HEK293 (cell line): ENCODE results near the gene DDX17.

Experiments used
- CTCF ChIA-PET: fragments of 350-600 bp; formaldehyde crosslinking; extraction: SDS; loops from one replicate; lab custom pipeline; 2021; ENCODE audit warnings: antibody characterized with exemption; lab: Yijun Ruan, JAX
- POLR2A ChIA-PET: fragments of 300-600 bp; formaldehyde crosslinking; extraction: SDS; loops from one replicate; lab custom pipeline; 2020; ENCODE audit warnings: antibody characterized with exemption, inconsistent platforms; lab: Yijun Ruan, JAX
- H3K27ac ChIP-seq: fragments of 200-500 bp; sonication (Bioruptor generic); 2 replicates; pipeline ENCODE4 v1.5.1; 2014; ENCODE audit warnings: low read depth, low read length, control low read depth, inconsistent platforms; ENCODE audit errors: extremely low read depth
- H3K36me3 ChIP-seq, 2 experiments: fragments of 200-500 bp in 1 of 2; sonication (Bioruptor generic) in 1 of 2; 1 replicate in 1 of 2; 2 replicates in 1 of 2; pipeline ENCODE4 v1.5.1; 2014 to 2017; ENCODE audit warnings: inconsistent platforms in 2 of 2, low read length in 2 of 2; ENCODE audit not compliant: control insufficient read depth in 2 of 2, insufficient read depth in 1 of 2
- H3K4me1 ChIP-seq: fragments of 200-500 bp; sonication (Bioruptor generic); 2 replicates; pipeline ENCODE4 v1.5.1; 2014; ENCODE audit warnings: mild to moderate bottlenecking, low read length, inconsistent platforms; ENCODE audit not compliant: control insufficient read depth, insufficient read depth
- H3K4me3 ChIP-seq: 2 replicates; pipeline ENCODE4 v1.5.1; 2011; ENCODE audit warnings: low read depth, mild to moderate bottlenecking, control low read depth, low read length, moderate library complexity
- H3K9me3 ChIP-seq: fragments of 200-500 bp; sonication (Bioruptor generic); 2 replicates; pipeline ENCODE4 v1.5.1; 2014; ENCODE audit warnings: low read depth, low read length, inconsistent platforms; ENCODE audit not compliant: control insufficient read depth, insufficient read depth
- MZF1 ChIP-seq: fragments of 450-650 bp; formaldehyde crosslinking; IDR thresholded peaks from 2 replicates; pipeline ENCODE4 v1.5.1; 2017; ENCODE audit warnings: missing biosample characterization, missing genetic modification characterization, borderline replicate concordance
- OSR2 ChIP-seq: fragments of 450-650 bp; formaldehyde crosslinking; IDR thresholded peaks from 2 replicates; pipeline ENCODE4 v1.5.1; 2016; ENCODE audit warnings: missing biosample characterization, missing genetic modification characterization
- PRDM10 ChIP-seq: fragments of 450-650 bp; formaldehyde crosslinking; IDR thresholded peaks from 2 replicates; pipeline ENCODE4 v1.5.1; 2016; ENCODE audit warnings: missing biosample characterization, missing genetic modification characterization
- REST ChIP-seq: fragments of 450-650 bp; formaldehyde crosslinking; IDR thresholded peaks from 2 replicates; pipeline ENCODE4 v1.5.1; 2016; ENCODE audit warnings: missing biosample characterization, missing genetic modification characterization
- TRIM28 ChIP-seq: IDR thresholded peaks from 2 replicates; pipeline ENCODE4 v1.6.1; 2011; ENCODE audit warnings: low read length, control low read depth, borderline replicate concordance
- ZFHX2 ChIP-seq: fragments of 450-650 bp; formaldehyde crosslinking; conservative IDR thresholded peaks from 2 replicates; pipeline ENCODE4 v1.5.1; 2016; ENCODE audit warnings: missing biosample characterization, missing genetic modification characterization
- ZNF133 ChIP-seq: fragments of 450-650 bp; formaldehyde crosslinking; IDR thresholded peaks from 2 replicates; pipeline ENCODE4 v1.5.1; 2016; ENCODE audit warnings: missing biosample characterization, missing genetic modification characterization
- ZNF140 ChIP-seq: fragments of 450-650 bp; formaldehyde crosslinking; IDR thresholded peaks from 2 replicates; pipeline ENCODE4 v1.5.1; 2016; ENCODE audit warnings: missing biosample characterization, missing genetic modification characterization
- ZNF221 ChIP-seq: fragments of 450-650 bp; formaldehyde crosslinking; IDR thresholded peaks from 2 replicates; pipeline ENCODE4 v1.5.1; 2017; ENCODE audit warnings: missing biosample characterization, missing genetic modification characterization, borderline replicate concordance
- ZNF239 ChIP-seq: fragments of 450-650 bp; formaldehyde crosslinking; IDR thresholded peaks from 2 replicates; pipeline ENCODE4 v1.5.1; 2016; ENCODE audit warnings: missing biosample characterization, missing genetic modification characterization
- ZNF248 ChIP-seq: fragments of 450-650 bp; formaldehyde crosslinking; IDR thresholded peaks from 2 replicates; pipeline ENCODE4 v1.5.1; 2017; ENCODE audit warnings: missing biosample characterization, missing genetic modification characterization
- ZNF302 ChIP-seq: fragments of 450-650 bp; formaldehyde crosslinking; IDR thresholded peaks from 2 replicates; pipeline ENCODE4 v1.5.1; 2016; ENCODE audit warnings: missing biosample characterization, missing genetic modification characterization, low read depth
- ZNF341 ChIP-seq: fragments of 450-650 bp; formaldehyde crosslinking; IDR thresholded peaks from 2 replicates; pipeline ENCODE4; 2016; ENCODE audit warnings: low read depth, missing biosample characterization, missing genetic modification characterization
- ZNF404 ChIP-seq: fragments of 450-650 bp; formaldehyde crosslinking; IDR thresholded peaks from 2 replicates; pipeline ENCODE4 v1.5.1; 2017; ENCODE audit warnings: missing biosample characterization, missing genetic modification characterization
- ZNF473 ChIP-seq: fragments of 450-650 bp; formaldehyde crosslinking; IDR thresholded peaks from 2 replicates; pipeline ENCODE4 v1.5.1; 2017; ENCODE audit warnings: missing biosample characterization, missing genetic modification characterization
- ZNF560 ChIP-seq: fragments of 450-650 bp; formaldehyde crosslinking; IDR thresholded peaks from 2 replicates; pipeline ENCODE4 v1.5.1; 2017; ENCODE audit warnings: missing biosample characterization, missing genetic modification characterization, borderline replicate concordance
- ZNF660 ChIP-seq: fragments of 450-650 bp; IDR thresholded peaks from 2 replicates; pipeline ENCODE4 v1.5.1; 2018; ENCODE audit warnings: missing biosample characterization, mild to moderate bottlenecking, missing genetic modification characterization
- ZNF747 ChIP-seq: fragments of 450-650 bp; formaldehyde crosslinking; IDR thresholded peaks from 2 replicates; pipeline ENCODE4 v1.5.1; 2016; ENCODE audit warnings: missing biosample characterization, missing genetic modification characterization
- ZNF776 ChIP-seq: fragments of 450-650 bp; formaldehyde crosslinking; IDR thresholded peaks from 2 replicates; pipeline ENCODE4 v1.5.0; 2017; ENCODE audit warnings: missing biosample characterization, missing genetic modification characterization, borderline replicate concordance
- ZNF843 ChIP-seq: fragments of 450-650 bp; formaldehyde crosslinking; IDR thresholded peaks from 2 replicates; pipeline ENCODE4 v1.5.1; 2016; ENCODE audit warnings: missing biosample characterization, missing genetic modification characterization
- ZXDB ChIP-seq: fragments of 450-650 bp; formaldehyde crosslinking; IDR thresholded peaks from 2 replicates; pipeline ENCODE4 v1.5.1; 2016; ENCODE audit warnings: missing biosample characterization, missing genetic modification characterization
- TF ChIP-seq, protein P1 (sequence below): fragments of 450-650 bp; formaldehyde crosslinking; IDR thresholded peaks from 2 replicates; pipeline ENCODE4 v1.5.1; 2016; ENCODE audit warnings: missing biosample characterization, missing genetic modification characterization
- TF ChIP-seq, protein P2 (sequence below): fragments of 450-650 bp; formaldehyde crosslinking; IDR thresholded peaks from 2 replicates; pipeline ENCODE4 v1.5.1; 2016; ENCODE audit warnings: missing biosample characterization, missing genetic modification characterization

Gene DDX17

DNA sequence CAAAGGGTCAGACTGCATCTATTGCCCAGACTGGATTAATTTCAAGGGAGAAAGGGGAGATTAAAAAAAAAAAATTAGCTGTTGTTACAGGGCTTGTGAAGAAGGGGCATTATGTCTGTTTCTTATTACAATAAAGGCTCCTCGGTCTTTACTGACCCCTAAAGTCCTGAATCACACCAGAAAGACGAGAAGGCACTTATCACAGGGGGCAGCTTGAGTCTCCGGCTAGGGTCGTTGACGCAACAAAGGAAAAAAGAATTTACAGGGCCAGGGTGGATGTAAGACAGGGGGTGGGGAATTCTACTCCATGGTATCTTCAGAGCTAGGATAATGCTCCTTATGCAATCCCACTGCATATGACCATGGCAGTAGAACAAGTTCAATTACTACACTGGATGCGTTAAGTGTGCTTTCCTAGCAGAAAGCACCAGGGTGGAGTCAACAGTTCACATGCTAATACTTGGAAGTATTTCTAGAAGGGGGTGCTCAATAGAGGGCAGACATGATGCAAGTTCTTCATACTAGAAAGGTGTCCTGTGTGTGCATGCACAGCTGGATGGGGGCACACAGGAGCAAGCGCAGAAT lies 16.5 kb downstream of the DDX17 start:
- Histone ChIP-seq H3K4me1 (no peaks in the 10 kb centered on the region), H3K36me3 (peaks cover 94 to 98% of the 10 kb centered on the region in 2 experiments), H3K9me3 (no peaks in the 10 kb centered on the region), H3K4me3 (no peak overlapping the region)
- ChIA-PET POLR2A (interaction anchor here (0.8 to 1.7 kb wide), 6 partner anchors 8 to 223 kb away, joined by 3 to 7 read pairs (median 3); no protein-coding TSS in a partner anchor), CTCF (interaction anchor here (1.1 kb wide), 1 partner anchor 55 kb away, joined by 3 read pairs; no protein-coding TSS in a partner anchor)
- TF ChIP-seq ZNF776 (tag by site-specific recombination), result no peak
- no peak for TF ChIP-seq OSR2 (tag by site-specific recombination)
- no peak for TF ChIP-seq ZNF660
- no peak for TF ChIP-seq PRDM10 (tag by site-specific recombination)
- TF ChIP-seq ZNF302, result no peak
- TF ChIP-seq, protein P1, sequence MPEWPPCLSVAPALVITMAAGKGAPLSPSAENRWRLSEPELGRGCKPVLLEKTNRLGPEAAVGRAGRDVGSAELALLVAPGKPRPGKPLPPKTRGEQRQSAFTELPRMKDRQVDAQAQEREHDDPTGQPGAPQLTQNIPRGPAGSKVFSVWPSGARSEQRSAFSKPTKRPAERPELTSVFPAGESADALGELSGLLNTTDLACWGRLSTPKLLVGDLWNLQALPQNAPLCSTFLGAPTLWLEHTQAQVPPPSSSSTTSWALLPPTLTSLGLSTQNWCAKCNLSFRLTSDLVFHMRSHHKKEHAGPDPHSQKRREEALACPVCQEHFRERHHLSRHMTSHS (tag by site-specific recombination), result no peak
- TF ChIP-seq ZNF248, result no peak
- TF ChIP-seq MZF1 (tag by site-specific recombination), result no peak
- TF ChIP-seq ZNF133 (tag by site-specific recombination), result no peak
- no peak for TF ChIP-seq ZNF221 (tag by site-specific recombination)
- TF ChIP-seq ZFHX2 (tag by site-specific recombination), result no peak
- TF ChIP-seq ZNF341 (tag by site-specific recombination), result no peak
- TF ChIP-seq, all 188 proteins: peak for 0
- no peak overlapping the region for H3K27ac ChIP-seq

DNA sequence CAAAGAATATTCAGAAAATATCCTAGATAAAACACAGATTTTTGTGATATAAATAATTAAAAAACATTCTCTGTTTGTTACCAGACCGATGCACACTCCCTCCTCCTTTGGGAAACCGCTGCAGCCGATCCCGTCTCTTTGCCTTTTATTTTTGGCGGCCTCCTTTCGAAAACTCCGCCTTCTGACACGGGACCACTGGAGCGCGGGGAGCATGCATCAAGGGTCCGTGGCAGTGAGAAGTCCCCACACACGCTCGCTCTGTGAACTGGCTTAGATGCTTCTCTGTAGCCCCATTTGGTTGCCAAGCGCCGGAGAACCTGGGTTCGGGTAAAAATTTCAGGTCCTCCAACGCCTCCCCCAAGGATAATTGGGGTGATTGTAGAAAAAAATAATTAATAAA lies 17.0 kb downstream of the DDX17 start:
- TF ChIP-seq ZNF843 (no peak), ZNF473 (tag by site-specific recombination) (no peak), ZNF239 (tag by site-specific recombination) (no peak), TRIM28 (no peak), OSR2 (tag by site-specific recombination) (no peak), ZNF747 (tag by site-specific recombination) (no peak), ZNF404 (tag by site-specific recombination) (no peak), ZNF560 (tag by site-specific recombination) (no peak), REST (tag by site-specific recombination) (no peak), ZXDB (tag by site-specific recombination) (no peak), ZNF140 (tag by site-specific recombination) (no peak)
- TF ChIP-seq, protein P2, sequence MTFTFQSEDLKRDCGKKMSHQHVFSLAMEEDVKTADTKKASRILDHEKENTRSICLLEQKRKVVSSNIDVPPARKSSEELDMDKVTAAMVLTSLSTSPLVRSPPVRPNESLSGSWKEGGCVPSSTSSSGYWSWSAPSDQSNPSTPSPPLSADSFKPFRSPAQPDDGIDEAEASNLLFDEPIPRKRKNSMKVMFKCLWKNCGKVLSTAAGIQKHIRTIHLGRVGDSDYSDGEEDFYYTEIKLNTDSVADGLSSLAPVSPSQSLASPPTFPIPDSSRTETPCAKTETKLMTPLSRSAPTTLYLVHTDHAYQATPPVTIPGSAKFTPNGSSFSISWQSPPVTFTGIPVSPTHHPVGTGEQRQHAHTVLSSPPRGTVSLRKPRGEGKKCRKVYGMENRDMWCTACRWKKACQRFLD, result no peak
- Histone ChIP-seq H3K27ac (no peak overlapping the region; the same call in 1 of the 2 replicates), H3K4me3 (no peak overlapping the region), H3K36me3 (peaks cover 94 to 98% of the 10 kb centered on the region in 2 experiments), H3K9me3 (no peaks in the 10 kb centered on the region), H3K4me1 (no peaks in the 10 kb centered on the region)
- POLR2A ChIA-PET, result interaction anchor here (0.8 to 1.7 kb wide), 4 partner anchors 9 to 223 kb away, joined by 3 to 7 read pairs (median 4); no protein-coding TSS in a partner anchor
- CTCF ChIA-PET, result no interaction called here
